BLaER1 treated with 17β-estradiol and CSF1 and Interleukin-3, amounts not matched to agents 10 nM and 100 nM (cell line): ENCODE data around the gene GAL3ST3.

ENCODE experiments used
- H3K27ac ChIP-seq, 11 experiments: shearing (Covaris generic); formaldehyde crosslinking; 2 replicates each; pipeline ENCODE4 v1.8.1; 2022
- H3K27me3 ChIP-seq, 11 experiments: shearing (Covaris generic); formaldehyde crosslinking; 2 replicates each; pipeline ENCODE4 v1.8.1; 2022
- H3K36me3 ChIP-seq, 11 experiments: shearing (Covaris generic); formaldehyde crosslinking; 2 replicates each; pipeline ENCODE4 v1.8.1; 2022
- H3K4me1 ChIP-seq, 10 experiments: shearing (Covaris generic); formaldehyde crosslinking; 2 replicates each; pipeline ENCODE4 v1.8.1; 2022
- H3K4me2 ChIP-seq, 11 experiments: shearing (Covaris generic); formaldehyde crosslinking; 2 replicates each; pipeline ENCODE4 v1.8.1; 2022
- H3K4me3 ChIP-seq, 10 experiments: shearing (Covaris generic); formaldehyde crosslinking; 2 replicates each; pipeline ENCODE4 v1.8.1; 2022
- H3K9ac ChIP-seq, 11 experiments: shearing (Covaris generic); formaldehyde crosslinking; 2 replicates each; pipeline ENCODE4 v1.8.1; 2022
- H3K9me3 ChIP-seq, 11 experiments: shearing (Covaris generic); formaldehyde crosslinking; replicated peaks in 1 of 11; 2 replicates each; pipeline ENCODE4 v1.8.1; 2022
- H4K20me1 ChIP-seq, 11 experiments: shearing (Covaris generic); formaldehyde crosslinking; 2 replicates each; pipeline ENCODE4 v1.8.1; 2022
- Cebpa-rat ChIP-seq, 11 experiments: shearing (Covaris generic); IDR thresholded peaks; 2 replicates each; pipeline ENCODE4 v1.8.1; 2022

GAL3ST3 gene

DNA sequence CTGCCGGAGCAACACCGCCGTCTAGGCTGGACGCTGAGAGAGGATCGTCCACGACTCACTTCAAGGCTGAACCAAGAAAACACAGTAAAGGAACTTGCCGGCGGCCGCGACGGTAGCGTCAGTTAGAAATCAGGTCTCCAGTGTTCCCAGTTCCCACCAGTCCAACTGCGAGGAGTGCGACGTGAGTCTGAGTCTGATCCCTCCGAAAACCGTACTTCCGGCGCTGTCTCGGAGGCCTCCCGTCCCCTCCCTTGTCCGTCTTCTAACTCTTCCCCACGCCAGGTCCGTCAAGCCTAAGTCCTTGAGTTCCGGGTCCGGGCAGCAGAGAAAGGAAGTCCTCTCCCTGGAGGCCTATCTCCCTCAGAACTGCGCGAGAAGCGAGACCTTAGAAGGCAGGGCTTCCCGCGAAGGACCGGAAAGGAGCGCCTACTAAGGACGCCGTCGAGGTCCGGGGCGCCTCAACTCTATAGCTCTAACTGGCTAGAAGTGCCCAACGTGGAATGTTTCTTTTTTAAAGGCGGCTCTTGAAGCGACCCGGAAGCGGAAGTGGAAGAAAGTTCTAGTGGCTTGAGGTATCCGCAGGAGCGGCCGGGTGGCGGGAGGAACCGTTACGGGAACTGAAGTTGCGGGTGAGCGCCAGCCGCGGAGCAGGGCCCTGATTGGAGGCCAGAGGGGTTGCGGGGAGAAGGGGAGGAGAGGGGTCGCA, 46.9 kb downstream of the GAL3ST3 start, which contains the start of the genes BANF1 and EIF1AD:
TSS of gene BANF1 (plus strand) at position 562 of the 706 bp plus-strand sequence. CDS start 748 bp downstream, outside the sequence.
TSS of gene EIF1AD (minus strand) at position 216 of the 706 bp plus-strand sequence. CDS start 1,768 bp downstream, outside the sequence.
- Histone ChIP-seq H3K9me3 (no peaks in the 10 kb centered on the region), H3K27ac (peak within 1 kb of the TSS; percentile 82 to 93 (median 85)), H3K36me3 (peaks cover 57 to 72% (median 63%) of the 10 kb centered on the region in 11 experiments), H3K4me2 (peak within 1 kb of the TSS; percentile 85 to 97 (median 91)), H3K27me3 (no peaks in the 10 kb centered on the region), H4K20me1 (peaks cover 5 to 84% (median 40%) of the 10 kb centered on the region in 11 experiments; a peak in 20 of 22 replicates), H3K4me1 (peaks cover 24 to 42% (median 38%) of the 10 kb centered on the region in 10 experiments), H3K4me3 (peak within 1 kb of the TSS; percentile 67 to 97 (median 88)), H3K9ac (peak within 1 kb of the TSS; percentile 82 to 90 (median 86))
- TF ChIP-seq Cebpa-rat (IDR thresholded peaks at IDR 0.05) = no peak

- Histone ChIP-seq H3K27ac (no peak overlapping the region), H3K36me3 (peaks cover 37 to 72% (median 56%) of the 10 kb centered on the region in 11 experiments), H3K9me3 (no peaks in the 10 kb centered on the region), H3K9ac (peak overlapping the region in 2 of 11 experiments; percentile 9 to 26; a peak in 1 of 22 replicates), H3K27me3 (no peaks in the 10 kb centered on the region), H3K4me3 (no peak overlapping the region), H4K20me1 (peaks cover 5 to 53% (median 31%) of the 10 kb centered on the region in 11 experiments; a peak in 18 of 22 replicates), H3K4me2 (no peak overlapping the region), H3K4me1 (peaks cover 8 to 20% (median 17%) of the 10 kb centered on the region in 10 experiments)
- TF ChIP-seq Cebpa-rat (IDR thresholded peaks at IDR 0.05) = no peak
Measured at GRCh38 chr11:65997286-65997685, 51.7 kb downstream of the GAL3ST3 start.

DNA sequence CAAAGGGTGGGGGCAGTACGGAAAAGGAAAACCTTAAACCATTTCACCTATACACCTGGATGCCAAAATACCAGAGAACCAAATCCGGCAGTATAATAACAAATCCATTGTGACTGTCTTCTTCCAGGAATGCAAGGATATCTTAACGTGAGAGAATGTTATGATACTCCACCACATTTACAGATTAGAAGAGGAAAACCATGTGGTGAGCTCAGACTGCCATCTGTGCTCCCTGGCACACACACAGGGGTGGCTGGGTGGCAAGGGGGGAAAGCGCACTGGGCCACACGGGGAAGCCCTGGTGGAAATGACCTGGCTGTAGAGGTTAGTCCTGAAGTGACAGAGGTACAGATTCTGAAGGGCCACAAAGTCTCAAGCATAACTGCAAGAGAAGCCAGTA, 56.9 kb downstream of the GAL3ST3 start:
- no peaks in the 10 kb centered on the region for H3K9me3 ChIP-seq
- H3K9ac ChIP-seq = peak overlapping the region in 1 of 11 experiments; percentile 4; a peak in 2 of 22 replicates
- no peak overlapping the region for H3K27ac ChIP-seq
- no peak overlapping the region for H3K4me2 ChIP-seq
- peaks cover 0 to 13% (median 5%) of the 10 kb centered on the region in 10 experiments; a peak in 10 of 20 replicates for H3K4me1 ChIP-seq
- H3K27me3 ChIP-seq = no peaks in the 10 kb centered on the region
- H3K4me3 ChIP-seq = no peak overlapping the region
- no peak for TF ChIP-seq Cebpa-rat (IDR thresholded peaks at IDR 0.05)
- peaks cover 4 to 64% (median 34%) of the 10 kb centered on the region in 11 experiments for H3K36me3 ChIP-seq
- H4K20me1 ChIP-seq = peaks cover 0 to 7% (median 4%) of the 10 kb centered on the region in 11 experiments; a peak in 9 of 22 replicates
